ENCODE measurements around the gene NID2.

- TF ChIP-seq POLR2AphosphoS5 (IDR thresholded peaks at IDR 0.05; ENCODE audit: borderline replicate concordance, low read depth, low read length): no peak
- no peak for TF ChIP-seq EZH2 (IDR thresholded peaks at IDR 0.05)
Measured at GRCh38 chr14:52051251-52051650, 17.6 kb downstream of the NID2 start.
